ENCODE measurements around the gene KLHDC10.
"Not testable (repeated sequence)": the region's sequence is repeated elsewhere in the genome, so short reads cannot be mapped to it uniquely, and the experiment has no call there.

Gene KLHDC10

GRCh38 chr7:130079846-130080394 lies 9.6 kb downstream of the KLHDC10 start:
- no peak for DNase-seq

GRCh38 chr7:130083497-130083896 lies 13.2 kb downstream of the KLHDC10 start:
- DNase-seq = not testable (repeated sequence)

- DNase-seq = no peak
Observed at GRCh38 chr7:130084037-130084875, 13.9 kb downstream of the KLHDC10 start.

- not testable (repeated sequence) for DNase-seq
Observed at GRCh38 chr7:130085235-130085634, 14.9 kb downstream of the KLHDC10 start.

- DNase-seq = no peak
Observed at GRCh38 chr7:130086938-130087337, 16.6 kb downstream of the KLHDC10 start.

DNA sequence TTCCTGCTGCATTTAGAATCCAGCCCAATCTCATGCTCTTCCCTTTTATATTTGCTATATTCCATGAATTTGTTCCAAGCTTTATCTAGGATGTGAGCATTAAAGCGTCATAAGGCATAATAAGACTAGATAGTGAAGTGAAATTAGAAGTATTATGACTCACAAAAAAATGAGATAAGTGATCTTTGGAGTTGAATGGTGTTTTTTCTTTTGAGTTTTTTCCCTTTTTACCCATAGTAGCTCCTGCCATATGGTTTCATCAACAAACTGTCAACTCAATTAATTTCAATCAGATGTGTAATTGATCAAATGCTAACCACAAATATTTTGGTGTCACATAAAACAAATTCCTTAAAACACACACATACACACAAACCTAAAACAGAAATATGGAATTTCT lies 17.0 kb downstream of the KLHDC10 start:
- DNase-seq = no peak

DNA sequence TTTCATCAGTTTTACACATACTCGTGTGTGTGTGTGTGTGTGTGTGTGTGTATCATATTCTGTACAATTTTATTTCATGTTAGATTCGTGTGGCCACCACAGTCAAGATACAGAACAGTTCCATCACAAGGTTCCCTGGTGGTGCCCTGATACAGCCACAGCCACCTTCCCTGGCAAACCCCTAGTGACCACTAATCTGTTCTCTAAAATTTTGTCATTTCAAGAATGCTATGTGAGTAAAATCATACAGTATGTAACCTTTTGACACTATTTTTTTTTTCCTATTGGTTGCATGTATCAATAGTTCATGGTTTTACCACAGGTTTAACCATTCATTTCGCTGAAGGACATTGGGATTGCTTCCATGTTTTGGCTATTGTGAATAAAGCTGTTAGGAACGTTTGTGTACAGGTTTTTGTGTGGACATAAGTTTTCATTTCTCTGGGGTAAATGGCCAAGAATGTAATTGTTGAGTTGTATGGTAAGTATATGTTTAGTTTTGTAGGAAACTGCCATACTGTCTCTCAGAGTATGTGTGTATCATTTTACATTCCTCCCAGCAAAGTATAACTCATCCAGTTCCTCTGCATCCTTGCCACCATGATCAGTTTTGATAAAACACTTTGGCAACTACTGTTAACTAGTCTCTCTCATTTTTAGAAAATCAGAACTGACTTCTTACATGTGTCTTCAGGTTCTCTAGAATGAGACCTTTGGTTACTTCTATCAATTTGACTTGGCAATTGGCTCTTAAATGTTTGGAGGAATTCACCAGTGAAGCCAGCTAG lies 20.6 kb downstream of the KLHDC10 start:
- DNase-seq = peak in 1 of 2 experiments; percentile 33

- no peak for DNase-seq
Observed at GRCh38 chr7:130091999-130092398, 21.7 kb downstream of the KLHDC10 start.

GRCh38 chr7:130092598-130092997 lies 22.3 kb downstream of the KLHDC10 start:
- no peak for DNase-seq

- no peak for DNase-seq
Observed at GRCh38 chr7:130095812-130096211, 25.5 kb downstream of the KLHDC10 start.

DNA sequence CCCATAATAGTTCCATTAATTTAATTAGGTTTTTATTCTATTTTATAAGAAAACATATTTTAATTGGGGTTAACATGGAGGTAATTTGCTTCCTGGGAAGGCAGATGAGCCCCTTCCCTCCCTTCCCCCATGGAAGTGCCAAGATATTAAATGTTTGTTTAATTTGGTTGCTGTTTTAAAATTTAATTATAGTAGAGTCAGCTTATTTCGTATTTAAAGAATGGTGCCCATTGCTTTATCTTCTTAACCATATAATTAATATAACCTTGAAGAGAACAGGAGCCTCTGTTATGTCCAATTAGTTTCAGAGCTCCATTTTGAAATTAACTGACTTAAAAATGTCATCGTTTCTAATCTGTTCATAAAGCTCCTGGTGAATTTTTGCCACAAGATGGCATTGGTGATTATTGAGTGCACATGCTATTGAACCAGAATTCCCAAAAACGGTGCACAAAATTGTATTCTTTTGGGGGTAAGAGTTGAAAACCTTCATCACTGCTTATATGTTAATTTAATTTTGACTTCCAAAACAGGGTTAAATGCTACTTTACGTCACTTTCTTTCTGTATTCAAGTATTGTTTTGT lies 26.0 kb downstream of the KLHDC10 start:
- DNase-seq = no peak

GRCh38 chr7:130099331-130099730 lies 29.0 kb downstream of the KLHDC10 start:
- DNase-seq = no peak

- no peak for DNase-seq
Observed at GRCh38 chr7:130102588-130102987, 32.3 kb downstream of the KLHDC10 start.

DNA sequence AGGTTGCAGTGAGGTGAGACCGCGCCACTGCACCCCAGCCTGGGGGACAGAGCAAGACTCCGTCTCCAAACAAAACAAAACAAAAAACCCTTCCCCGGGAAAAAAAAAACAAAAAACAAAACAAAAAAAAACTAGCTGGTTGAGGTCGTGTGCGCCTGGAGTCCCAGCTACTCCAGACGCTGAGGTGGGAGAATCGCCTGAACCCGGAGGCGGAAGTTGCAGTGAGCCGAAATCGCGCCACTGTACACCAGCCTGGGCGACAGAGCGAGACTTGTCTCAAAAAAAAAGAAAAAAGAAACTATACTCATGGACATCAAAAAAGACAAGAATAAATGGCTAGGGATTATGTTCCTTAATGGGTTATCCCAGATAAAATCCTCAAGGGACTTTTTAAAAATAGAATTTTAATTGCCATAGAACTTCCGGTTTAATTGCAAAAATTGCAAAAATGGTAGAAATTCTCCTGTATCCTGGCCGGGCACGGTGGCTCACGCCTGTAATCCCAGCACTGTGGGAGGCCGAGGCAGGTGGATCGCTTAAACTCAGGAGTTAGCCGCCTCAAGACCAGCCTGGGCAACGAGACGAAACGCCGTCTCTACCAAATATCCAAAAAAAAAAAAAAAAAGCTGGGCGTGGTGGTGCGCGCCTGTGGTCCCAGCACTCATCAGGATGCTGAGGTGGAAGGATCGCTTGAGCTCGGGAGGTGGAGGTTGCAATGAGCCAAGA lies 37.8 kb downstream of the KLHDC10 start:
- DNase-seq = no peak

DNA sequence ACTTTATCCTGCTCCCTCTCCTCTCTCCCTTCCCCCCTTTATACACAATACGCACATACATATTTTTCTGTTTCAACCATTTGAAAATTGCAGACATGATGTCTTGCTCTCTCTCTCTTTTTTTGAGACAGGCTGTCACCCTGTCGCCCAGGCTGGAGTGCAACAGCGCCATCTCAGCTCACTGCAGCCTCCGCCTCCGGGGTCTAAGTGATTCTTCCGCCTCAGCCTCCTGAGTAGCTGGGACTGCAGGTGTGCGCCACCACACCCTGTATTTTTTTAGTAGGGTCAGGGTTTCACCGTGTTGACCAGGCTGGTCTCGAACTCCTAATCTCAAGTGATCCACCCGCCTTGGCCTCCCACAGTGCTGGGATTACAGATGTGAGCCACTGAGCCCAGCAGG lies 38.5 kb downstream of the KLHDC10 start:
- no peak for DNase-seq

DNA sequence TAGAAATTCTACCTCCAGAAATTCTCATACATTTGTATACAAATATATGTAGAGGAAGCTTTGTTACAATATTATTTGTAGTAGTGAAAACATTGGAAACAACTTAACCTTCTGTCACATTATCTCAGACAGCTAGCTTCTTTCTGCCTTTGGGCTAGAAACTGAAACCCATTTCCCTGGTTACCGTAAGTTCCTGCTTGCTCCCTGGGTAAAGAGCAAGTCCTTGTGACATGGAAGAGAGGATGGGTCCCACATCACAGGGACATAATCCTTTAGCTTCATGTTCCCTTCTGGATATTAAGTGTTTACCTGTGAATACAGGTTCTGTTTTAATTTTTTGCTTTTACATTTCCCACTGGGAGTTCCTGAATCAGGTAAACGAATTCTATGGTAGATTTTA lies 41.8 kb downstream of the KLHDC10 start:
- no peak for DNase-seq

GRCh38 chr7:130112662-130113425 lies 42.5 kb downstream of the KLHDC10 start:
- no peak for DNase-seq

GRCh38 chr7:130113426-130113805 lies 43.1 kb downstream of the KLHDC10 start:
- not testable (repeated sequence) for DNase-seq

DNA sequence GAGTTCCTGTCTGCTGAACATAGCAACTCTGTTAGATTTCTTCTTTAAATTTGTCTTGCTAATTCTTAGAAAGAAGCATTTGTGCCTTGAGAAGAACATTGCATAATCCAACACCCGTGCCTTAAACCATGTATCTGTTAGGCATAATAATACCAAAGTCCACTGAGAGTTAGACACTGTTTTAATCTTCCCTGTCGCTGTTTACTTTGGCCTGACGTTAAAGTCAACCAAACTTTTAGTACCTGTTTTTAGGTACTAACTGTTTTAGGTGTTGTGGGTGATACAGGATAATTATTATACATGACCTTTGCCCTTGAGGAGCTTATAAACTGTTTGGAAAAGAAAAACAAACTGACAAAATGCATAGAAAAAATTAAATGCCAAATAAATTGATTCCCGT lies 43.6 kb downstream of the KLHDC10 start:
- no peak for DNase-seq

DNA sequence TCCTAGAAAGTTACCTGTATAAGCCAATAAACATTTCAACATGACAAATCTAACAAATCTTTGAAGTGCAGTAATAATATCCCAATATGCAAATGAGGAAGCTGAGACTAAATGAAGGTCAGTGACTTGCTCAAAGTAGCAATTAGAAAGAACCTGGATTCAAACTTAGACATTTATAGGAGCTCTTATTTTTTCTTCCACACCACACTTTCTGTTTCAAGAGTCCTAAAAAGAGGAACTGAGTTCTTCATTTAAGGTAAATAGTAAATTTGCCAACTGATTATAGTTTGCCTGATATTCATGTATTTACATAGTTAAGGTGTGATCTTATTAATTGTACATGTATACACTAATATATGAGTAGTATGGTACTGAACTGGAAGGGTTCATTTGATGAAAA lies 44.0 kb downstream of the KLHDC10 start:
- DNase-seq = no peak

DNA sequence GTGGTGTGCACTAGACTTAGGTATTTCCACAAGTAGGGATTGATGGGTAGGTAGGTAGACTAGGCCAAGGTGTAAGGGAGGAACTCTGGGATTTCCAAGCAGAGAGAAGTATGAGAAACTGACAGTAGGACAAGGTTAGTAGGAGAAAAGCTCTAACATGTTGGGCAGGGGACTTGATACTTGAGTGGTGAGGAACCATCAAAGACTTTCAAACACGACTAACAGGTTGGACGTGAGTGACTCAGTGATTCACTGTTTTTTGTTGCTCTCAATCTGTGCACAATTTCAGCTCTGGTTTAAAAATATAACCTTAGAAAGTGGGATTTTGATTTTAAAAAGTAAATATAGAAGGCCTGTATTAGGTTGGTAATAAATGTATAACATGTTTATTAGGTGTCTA lies 44.4 kb downstream of the KLHDC10 start:
- no peak for DNase-seq

- no peak for DNase-seq
Observed at GRCh38 chr7:130118294-130118693, 48.0 kb downstream of the KLHDC10 start.

All from activated T-cell treated with anti-CD3 and anti-CD28 coated beads, Interleukin-2, amount 50 U/mL, for 48 hours (primary cell).